SU-DHL-6 (cell line): ENCODE results near the gene TIMM44.

ENCODE experiments used
- CTCF ChIP-seq: fragments of 200-600 bp; sonication (generic); IDR thresholded peaks from one replicate; pipeline ENCODE4 v1.5.1; 2017; ENCODE audit warnings: antibody characterized with exemption, mild to moderate bottlenecking, low read length, moderate library complexity; ENCODE audit not compliant: insufficient read depth, poor library complexity, severe bottlenecking
- EZH2phosphoT487 ChIP-seq: fragments of 200-600 bp; sonication (generic), shearing (Covaris generic); conservative IDR thresholded peaks from 2 replicates; pipeline ENCODE4 v1.6.1; 2018; ENCODE audit warnings: mild to moderate bottlenecking, antibody characterized with exemption, low read length, moderate library complexity, mixed read lengths

- TF ChIP-seq CTCF (no peak), EZH2phosphoT487 (no peak)
Observed at GRCh38 chr19:7887408-7888144, 55.9 kb downstream of the TIMM44 start.
